GM19463 (cell line): ENCODE data around the gene CHRNA5.

Source experiments
- ATAC-seq: cut with Tn5 transposase; IDR thresholded peaks from one replicate; pipeline ENCODE4 v1.9.1; 2021; ENCODE audit warnings: mild to moderate bottlenecking, moderate library complexity; ENCODE audit not compliant: unreplicated experiment

Gene CHRNA5

GRCh38 chr15:78636378-78636859, 71.1 kb downstream of the CHRNA5 start:
- no peak for ATAC-seq

GRCh38 chr15:78637776-78638435, 72.6 kb downstream of the CHRNA5 start:
- no peak for ATAC-seq

GRCh38 chr15:78638658-78639314, 73.5 kb downstream of the CHRNA5 start:
- ATAC-seq: no peak

GRCh38 chr15:78640527-78641101, 75.3 kb downstream of the CHRNA5 start:
- ATAC-seq: no peak

- ATAC-seq: no peak
Observed at GRCh38 chr15:78641102-78641748, 75.9 kb downstream of the CHRNA5 start, which contains the start of gene CHRNB4. CHRNB4 (minus strand) TSS chr15:78641210; CDS start chr15:78641133, 77 bp downstream.

GRCh38 chr15:78641749-78642275, 76.5 kb downstream of the CHRNA5 start:
- ATAC-seq: no peak

GRCh38 chr15:78642331-78642730, 77.0 kb downstream of the CHRNA5 start:
- no peak for ATAC-seq
